Esophagus squamous epithelium (tissue), 5 donors: ENCODE results near the gene GADD45A. TPM values are rescaled to one million over a fixed set of nuclear protein-coding genes. Genes with fewer than 3 reads are reported as not detected.

Source experiments
- DNase-seq: peaks from one replicate; lab custom pipeline; 2025; lab: John Stamatoyannopoulos, UW
- H3K27ac ChIP-seq, 4 donors: fragments of 200-600 bp; sonication (generic); one replicate each; pipeline ENCODE4 v1.5.1; 2016 to 2019; ENCODE audit warnings: mild to moderate bottlenecking in 1 of 4
- H3K27me3 ChIP-seq, 4 donors: fragments of 200-600 bp; sonication (generic); 1 replicate in 3 of 4; 2 replicates in 1 of 4; pipeline versions ENCODE4 v1.5.1 to v1.6.0; 2017 to 2021; ENCODE audit warnings: antibody characterized with exemption in 1 of 4
- H3K36me3 ChIP-seq, 3 donors: fragments of 200-600 bp; sonication (generic); one replicate each; pipeline ENCODE4 v1.5.1; 2016 to 2019
- H3K4me1 ChIP-seq, 3 donors: fragments of 200-600 bp; sonication (generic); one replicate each; pipeline ENCODE4 v1.5.1; 2017 to 2019
- H3K4me3 ChIP-seq, 4 donors: fragments of 200-600 bp; sonication (generic); 1 replicate in 3 of 4; 2 replicates in 1 of 4; pipeline ENCODE4 v1.5.1; 2016 to 2019; ENCODE audit warnings: mild to moderate bottlenecking in 2 of 4, moderate library complexity in 1 of 4
- H3K9me3 ChIP-seq, 3 donors: fragments of 200-600 bp; sonication (generic); one replicate each; pipeline ENCODE4 v1.5.1; 2016 to 2019
- CTCF ChIP-seq, 6 experiments: fragments of 450-650 bp in 4 of 6; fragments of 200-600 bp in 2 of 6; sonication (generic) in 2 of 6; IDR thresholded peaks; one replicate each; pipeline ENCODE4 v1.5.1; 2016 to 2019; ENCODE audit warnings: antibody characterized with exemption in 6 of 6, mild to moderate bottlenecking in 4 of 6, moderate library complexity in 4 of 6
- POLR2A ChIP-seq, 4 donors: fragments of 450-650 bp; IDR thresholded peaks; one replicate each; pipeline ENCODE4 v1.6.1; 2017; ENCODE audit warnings: antibody characterized with exemption in 4 of 4, mild to moderate bottlenecking in 4 of 4, moderate library complexity in 3 of 4
- WGBS, 2 donors: methylation state at CpG; one replicate each; pipeline ENCODE4 v1.1.5; 2018; 5-methylcytosine and 5-hydroxymethylcytosine counted together
- intact Hi-C: fragments of 100-400 bp; cut with DNase I; formaldehyde crosslinking; loops from one replicate; pipeline ENCODE4 v1.15.0; 2022
- total RNA-seq, 4 donors: library from RNA; depleted of rRNA; stranded (reverse); fragments of >200 nt; gene quantifications; one replicate each; pipeline ENCODE4 v1.1.0, GENCODE V29; 2016
- donor health status: DM: yes; HTN: yes; CAD: no.

GADD45A gene
- total RNA-seq, 4 donors from 2014 or later, result 35.2 to 62.6 (median 46.5) TPM

GRCh38 chr1:67675800-67676199 is 9.2 kb upstream of the GADD45A start:
- Histone ChIP-seq H3K27ac (peak overlapping the region in 1 of 4 donors; percentile 70), H3K27me3 (no peaks in the 10 kb centered on the region), H3K4me3 (no peak overlapping the region), H3K9me3 (no peaks in the 10 kb centered on the region), H3K36me3 (no peaks in the 10 kb centered on the region), H3K4me1 (peaks cover 0 to 14% (median 0%) of the 10 kb centered on the region in 3 donors)
- 71 to 88% methylated on average over 2 of the region's 2 CpGs for WGBS, 2 donors
- no peak for TF ChIP-seq POLR2A (IDR thresholded peaks at IDR 0.05)
- no peak for TF ChIP-seq CTCF (IDR thresholded peaks at IDR 0.05)
- intact Hi-C loops, result no loop called here
- no peak for DNase-seq

- DNase-seq, result no peak
- no peaks in the 10 kb centered on the region for H3K27me3 ChIP-seq
- WGBS, 2 donors, result 77 to 90% methylated on average over 2 of the region's 2 CpGs
- no peaks in the 10 kb centered on the region for H3K36me3 ChIP-seq
- no peak for TF ChIP-seq POLR2A (IDR thresholded peaks at IDR 0.05)
- no peak for TF ChIP-seq CTCF (IDR thresholded peaks at IDR 0.05)
- no peaks in the 10 kb centered on the region for H3K9me3 ChIP-seq
- H3K4me1 ChIP-seq, result peaks cover 0 to 14% (median 0%) of the 10 kb centered on the region in 3 donors
- no peak overlapping the region for H3K27ac ChIP-seq
- intact Hi-C loops, result no loop called here
- no peak overlapping the region for H3K4me3 ChIP-seq
These were observed 8.7 kb upstream of the GADD45A start for GRCh38 chr1:67676287-67676686.

GRCh38 chr1:67676946-67677345 is 8.1 kb upstream of the GADD45A start:
- H3K4me1 ChIP-seq, result peaks cover 0 to 14% (median 0%) of the 10 kb centered on the region in 3 donors
- no peak overlapping the region for H3K4me3 ChIP-seq
- TF ChIP-seq POLR2A (IDR thresholded peaks at IDR 0.05) (no peak), CTCF (IDR thresholded peaks at IDR 0.05) (no peak)
- no peaks in the 10 kb centered on the region for H3K36me3 ChIP-seq
- H3K27ac ChIP-seq, result no peak overlapping the region
- H3K9me3 ChIP-seq, result no peaks in the 10 kb centered on the region
- intact Hi-C loops, result no loop called here
- DNase-seq, result no peak
- 75% methylated on average over 2 of the region's 2 CpGs for WGBS, 2 donors
- H3K27me3 ChIP-seq, result no peaks in the 10 kb centered on the region

GRCh38 chr1:67677408-67677807 is 7.6 kb upstream of the GADD45A start:
- H3K4me1 ChIP-seq, result peaks cover 0 to 16% (median 0%) of the 10 kb centered on the region in 3 donors
- intact Hi-C loops, result no loop called here
- H3K27me3 ChIP-seq, result no peaks in the 10 kb centered on the region
- TF ChIP-seq POLR2A (IDR thresholded peaks at IDR 0.05) (no peak), CTCF (IDR thresholded peaks at IDR 0.05) (no peak)
- 86 to 95% methylated on average over 2 of the region's 2 CpGs for WGBS, 2 donors
- H3K36me3 ChIP-seq, result no peaks in the 10 kb centered on the region
- H3K9me3 ChIP-seq, result no peaks in the 10 kb centered on the region
- no peak overlapping the region for H3K4me3 ChIP-seq
- H3K27ac ChIP-seq, result no peak overlapping the region
- DNase-seq, result no peak

GRCh38 chr1:67677930-67678329 is 7.1 kb upstream of the GADD45A start:
- H3K4me3 ChIP-seq, result no peak overlapping the region
- DNase-seq, result no peak
- no peaks in the 10 kb centered on the region for H3K9me3 ChIP-seq
- H3K36me3 ChIP-seq, result no peaks in the 10 kb centered on the region
- no peaks in the 10 kb centered on the region for H3K27me3 ChIP-seq
- 77 to 81% methylated on average over 2 of the region's 2 CpGs for WGBS, 2 donors
- TF ChIP-seq POLR2A (IDR thresholded peaks at IDR 0.05) (no peak), CTCF (IDR thresholded peaks at IDR 0.05) (no peak)
- H3K4me1 ChIP-seq, result peaks cover 2 to 22% (median 3%) of the 10 kb centered on the region in 3 donors
- intact Hi-C loops, result no loop called here
- no peak overlapping the region for H3K27ac ChIP-seq
